GM18508 (cell line): ENCODE measurements around the gene TDP1.
A peak's percentile ranks its signal among the peaks of the same experiment; 100 is the strongest.

Experiments
- ATAC-seq: cut with Tn5 transposase; IDR thresholded peaks from one replicate; pipeline ENCODE4 v1.9.1; 2021; ENCODE audit warnings: moderate number of reproducible peaks; ENCODE audit not compliant: insufficient read depth, unreplicated experiment

TDP1 gene

GRCh38 chr14:89955745-89956660 is at the start of gene TDP1:
Gene TDP1 (plus strand): TSS chr14:89955927. CDS start chr14:89963115, 7,188 bp downstream.
- peak; percentile 31 for ATAC-seq

GRCh38 chr14:89906000-89906399 is 49.7 kb upstream of the TDP1 start:
- no peak for ATAC-seq

- no peak for ATAC-seq
These were observed 48.1 kb upstream of the TDP1 start for GRCh38 chr14:89907655-89908054.

GRCh38 chr14:89908712-89909450 is 46.8 kb upstream of the TDP1 start:
- ATAC-seq: no peak

GRCh38 chr14:89909586-89909985 is 46.1 kb upstream of the TDP1 start:
- ATAC-seq: no peak

- no peak for ATAC-seq
These were observed 45.1 kb upstream of the TDP1 start for GRCh38 chr14:89910691-89911009.

GRCh38 chr14:89911010-89911919 is 44.5 kb upstream of the TDP1 start:
- no peak for ATAC-seq

- no peak for ATAC-seq
These were observed 43.5 kb upstream of the TDP1 start for GRCh38 chr14:89912221-89912620.

GRCh38 chr14:89912667-89913211 is 43.0 kb upstream of the TDP1 start:
- no peak for ATAC-seq

GRCh38 chr14:89915114-89915878 is 40.4 kb upstream of the TDP1 start:
- ATAC-seq: no peak

- no peak for ATAC-seq
These were observed 37.0 kb upstream of the TDP1 start for GRCh38 chr14:89918721-89919120.

- ATAC-seq: no peak
These were observed 35.7 kb upstream of the TDP1 start for GRCh38 chr14:89920056-89920455.

- no peak for ATAC-seq
These were observed 34.4 kb upstream of the TDP1 start for GRCh38 chr14:89921346-89921745.

GRCh38 chr14:89922031-89922907 is 33.5 kb upstream of the TDP1 start:
- no peak for ATAC-seq

GRCh38 chr14:89924268-89924667 is 31.5 kb upstream of the TDP1 start:
- no peak for ATAC-seq

- ATAC-seq: no peak
These were observed 29.0 kb upstream of the TDP1 start for GRCh38 chr14:89926694-89927093.

GRCh38 chr14:89927186-89927865 is 28.4 kb upstream of the TDP1 start:
- ATAC-seq: no peak

- no peak for ATAC-seq
These were observed 22.7 kb upstream of the TDP1 start for GRCh38 chr14:89933002-89933401.
